H1 (cell line): ENCODE results near the gene DEUP1. TPM values are rescaled to one million over a fixed set of nuclear protein-coding genes. Genes with fewer than 3 reads are reported as not detected.

Experiments
- CTCF ChIA-PET: fragments of 300-600 bp; sonication (Branson Sonifier 250); formaldehyde crosslinking; loops from one replicate; lab custom pipeline; 2021; ENCODE audit not compliant: partially characterized antibody; lab: Charles Lee
- POLR2A ChIA-PET: fragments of 300-600 bp; sonication (Branson Sonifier 250); formaldehyde crosslinking; loops from one replicate; lab custom pipeline; 2021; ENCODE audit warnings: inconsistent platforms; ENCODE audit not compliant: partially characterized antibody; lab: Charles Lee
- DNase-seq, 2 experiments: peaks; one replicate each; pipeline versions ENCODE4 v3.0.0 to v3.0.0-alpha.2; 2010 to 2022; ENCODE audit warnings: low spot score in 2 of 2, low read depth in 1 of 2, mixed read lengths in 1 of 2
- FAIRE-seq: peaks from 2 replicates; lab custom pipeline; 2011; peaks lifted over from hg19 to GRCh38; lab: Jason Lieb, UNC
- H2AFZ ChIP-seq: 2 replicates; pipeline ENCODE4 v1.8.1; 2012; ENCODE audit warnings: low read length, inconsistent platforms
- H2AK5ac ChIP-seq: 2 replicates; pipeline ENCODE4 v1.6.1; 2013; ENCODE audit warnings: low read depth, low read length
- H2BK120ac ChIP-seq: replicated peaks from 2 replicates; pipeline ENCODE3; 2013; ENCODE audit warnings: low read depth, low read length, inconsistent platforms
- H2BK12ac ChIP-seq: 2 replicates; pipeline ENCODE4 v1.6.1; 2013; ENCODE audit warnings: low read depth, low read length
- H2BK15ac ChIP-seq: 2 replicates; pipeline ENCODE4 v1.6.1; 2013; ENCODE audit warnings: low read length
- H2BK20ac ChIP-seq: 2 replicates; pipeline ENCODE4 v1.6.1; 2013; ENCODE audit warnings: low read length
- H2BK5ac ChIP-seq: 2 replicates; pipeline ENCODE4 v1.6.1; 2013; ENCODE audit warnings: low read depth, low read length
- H3K14ac ChIP-seq: 2 replicates; pipeline ENCODE4 v1.6.1; 2013; ENCODE audit warnings: inconsistent platforms; ENCODE audit not compliant: insufficient read length
- H3K18ac ChIP-seq: 2 replicates; pipeline ENCODE4 v1.6.1; 2013; ENCODE audit warnings: low read length; ENCODE audit errors: extremely low read depth
- H3K23ac ChIP-seq: 2 replicates; pipeline ENCODE4 v1.6.1; 2013; ENCODE audit warnings: inconsistent platforms; ENCODE audit not compliant: insufficient read length
- H3K23me2 ChIP-seq: 2 replicates; pipeline ENCODE4 v1.6.1; 2013; ENCODE audit warnings: low read depth, low read length
- H3K27ac ChIP-seq: 2 replicates; pipeline ENCODE4 v1.6.1; 2011; ENCODE audit warnings: low read depth, low read length, inconsistent platforms
- H3K27me3 ChIP-seq, 4 experiments: replicated peaks in 1 of 4; 1 replicate in 1 of 4; 2 replicates in 3 of 4; pipeline versions ENCODE4 v1.6.1 to v1.8.1; 2011 to 2013; ENCODE audit warnings: low read length in 3 of 4, mild to moderate bottlenecking in 3 of 4, inconsistent platforms in 2 of 4, mixed read lengths in 2 of 4, moderate library complexity in 1 of 4; ENCODE audit not compliant: control insufficient read depth in 3 of 4, insufficient read depth in 3 of 4; ENCODE audit errors: extremely low read depth in 1 of 4
- H3K36me3 ChIP-seq, 4 experiments: 2 replicates each; pipeline versions ENCODE4 v1.6.1 to v1.8.1; 2011 to 2013; ENCODE audit warnings: mild to moderate bottlenecking in 4 of 4, low read length in 3 of 4, moderate library complexity in 2 of 4, control low read depth in 1 of 4, inconsistent platforms in 1 of 4; ENCODE audit not compliant: insufficient read depth in 4 of 4, control insufficient read depth in 2 of 4
- H3K4ac ChIP-seq: replicated peaks from 2 replicates; pipeline ENCODE3; 2013; ENCODE audit warnings: low read length, low read depth, mixed read lengths, inconsistent platforms; ENCODE audit not compliant: insufficient read length
- H3K4me1 ChIP-seq, 4 experiments: replicated peaks in 1 of 4; 1 replicate in 1 of 4; 2 replicates in 3 of 4; pipeline versions ENCODE4 v1.6.1 to v1.8.1; 2011 to 2013; ENCODE audit warnings: low read length in 3 of 4, inconsistent platforms in 2 of 4, mixed read lengths in 1 of 4; ENCODE audit not compliant: insufficient read depth in 4 of 4, control insufficient read depth in 3 of 4
- H3K4me2 ChIP-seq, 2 experiments: 2 replicates each; pipeline versions ENCODE4 v1.6.1 to v1.8.1; 2011 to 2013; ENCODE audit warnings: low read depth in 2 of 2, low read length in 2 of 2, control low read depth in 1 of 2, inconsistent platforms in 1 of 2, mild to moderate bottlenecking in 1 of 2; ENCODE audit not compliant: insufficient read depth in 1 of 2
- H3K4me3 ChIP-seq, 4 experiments: fragments of 200-600, 300-600 bp in 1 of 4; sonication (generic), shearing (Covaris generic), sonication (Bioruptor Twin) in 1 of 4; 2 replicates each; pipeline versions ENCODE4 v1.5.1 to v1.8.1; 2011 to 2016; ENCODE audit warnings: low read length in 4 of 4, low read depth in 3 of 4, control low read depth in 2 of 4, inconsistent platforms in 2 of 4, mild to moderate bottlenecking in 2 of 4, mixed read lengths in 1 of 4, moderate library complexity in 1 of 4; ENCODE audit not compliant: insufficient read depth in 2 of 4; ENCODE audit errors: extremely low read depth in 1 of 4
- H3K56ac ChIP-seq: replicated peaks from 2 replicates; pipeline ENCODE3; 2013; ENCODE audit warnings: low read depth, mild to moderate bottlenecking, mixed read lengths, low read length, inconsistent platforms; ENCODE audit not compliant: insufficient read length
- H3K79me1 ChIP-seq: 2 replicates; pipeline ENCODE4 v1.6.1; 2013; ENCODE audit warnings: low read depth, low read length, control low read depth
- H3K79me2 ChIP-seq, 2 experiments: 2 replicates each; pipeline versions ENCODE4 v1.6.1 to v1.8.1; 2012 to 2013; ENCODE audit warnings: low read length in 2 of 2, mild to moderate bottlenecking in 2 of 2, inconsistent platforms in 1 of 2; ENCODE audit not compliant: insufficient read depth in 2 of 2, control insufficient read depth in 1 of 2
- H3K9ac ChIP-seq, 4 experiments: replicated peaks in 1 of 4; 1 replicate in 1 of 4; 2 replicates in 3 of 4; pipeline versions ENCODE4 v1.6.1 to v1.8.1; 2011 to 2013; ENCODE audit warnings: low read depth in 3 of 4, low read length in 3 of 4, control low read depth in 2 of 4, mild to moderate bottlenecking in 2 of 4, moderate library complexity in 2 of 4, inconsistent platforms in 1 of 4; ENCODE audit errors: extremely low read depth in 1 of 4
- H3K9me3 ChIP-seq, 2 experiments: 2 replicates each; pipeline versions ENCODE4 v1.6.1 to v1.8.1; 2012 to 2013; ENCODE audit warnings: mild to moderate bottlenecking in 2 of 2, moderate library complexity in 2 of 2, control low read depth in 1 of 2, inconsistent platforms in 1 of 2, low read depth in 1 of 2, low read length in 1 of 2, mixed read lengths in 1 of 2; ENCODE audit not compliant: insufficient read depth in 2 of 2
- H4K20me1 ChIP-seq, 2 experiments: replicated peaks in 1 of 2; 2 replicates each; pipeline versions ENCODE3 to v1.8.1; 2011 to 2013; ENCODE audit warnings: inconsistent platforms in 2 of 2, low read length in 2 of 2, mild to moderate bottlenecking in 1 of 2; ENCODE audit not compliant: insufficient read depth in 2 of 2, control insufficient read depth in 1 of 2
- H4K5ac ChIP-seq: 2 replicates; pipeline ENCODE4 v1.6.1; 2013; ENCODE audit warnings: low read length, low read depth, mixed read lengths, inconsistent platforms; ENCODE audit not compliant: insufficient read length
- H4K8ac ChIP-seq: 2 replicates; pipeline ENCODE4 v1.8.0; 2013; ENCODE audit warnings: mild to moderate bottlenecking, moderate library complexity, low read length, inconsistent platforms; ENCODE audit not compliant: insufficient read depth; ENCODE audit errors: extremely low read depth
- H4K91ac ChIP-seq: replicated peaks from 2 replicates; pipeline ENCODE3; 2013; ENCODE audit warnings: low read length, mixed read lengths, inconsistent platforms; ENCODE audit not compliant: insufficient read length
- WGBS, 2 experiments: shearing (Covaris generic) in 1 of 2; methylation state at CpG; one replicate each; pipeline versions ENCODE4 v1.1.6 to v1.1.7; 2013 to 2015; ENCODE audit warnings: low lambda C conversion rate in 2 of 2, mixed read lengths in 2 of 2, inconsistent platforms in 1 of 2, low coverage in 1 of 2, missing lambda C conversion rate in 1 of 2; ENCODE audit not compliant: insufficient replicate concordance in 2 of 2, insufficient coverage in 1 of 2, insufficient read length in 1 of 2; ENCODE audit errors: extremely low coverage in 1 of 2, missing lambda C conversion rate in 1 of 2; 5-methylcytosine and 5-hydroxymethylcytosine counted together
- polyA plus RNA-seq, 7 experiments: library from polyadenylated mRNA; depleted of rRNA in 3 of 7; stranded (reverse) in 5 of 7; unstranded in 2 of 7; fragments of >200 nt in 5 of 7; fragments of 200-250 nt in 2 of 7; gene quantifications; 1 replicate in 5 of 7; 2 replicates in 1 of 7; 4 replicates in 1 of 7; pipeline versions ENCODE4 v1.2.1 to v1.2.3, GENCODE V29; 2011 to 2013; ENCODE audit warnings: missing spikeins in 2 of 7, mixed read lengths in 2 of 7
- total RNA-seq: library from RNA; stranded (reverse); fragmentation: NEBNext Ultra II Directional; extraction: Animal tissue kit (Norgen Biotek cat#: 25700); gene quantifications from 2 replicates; pipeline ENCODE4 v1.2.1, GENCODE V29; 2021

The DEUP1 gene
- total and polyA plus RNA-seq, 2 of the 8 experiments (the other 6 are each of a cell fraction or from before 2014, with no cell fraction given): 0.45 TPM; not detected in 1

GRCh38 chr11:93303689-93304088 lies 26.9 kb upstream of the DEUP1 start:
- Histone ChIP-seq H3K56ac (no peak overlapping the region), H3K79me2 (no peaks in the 10 kb centered on the region), H4K5ac (no peak overlapping the region), H2AK5ac (no peak overlapping the region), H3K27ac (no peak overlapping the region), H3K79me1 (no peaks in the 10 kb centered on the region), H3K27me3 (peaks cover 0 to 1% (median 0%) of the 10 kb centered on the region in 4 experiments; a peak in 1 of 7 replicates), H4K91ac (no peak overlapping the region), H2BK20ac (no peak overlapping the region), H3K9ac (no peak overlapping the region), H3K23me2 (no peaks in the 10 kb centered on the region), H2BK5ac (no peak overlapping the region), H3K4me2 (no peak overlapping the region), H3K4ac (no peak overlapping the region), H3K4me3 (no peak overlapping the region), H3K36me3 (no peaks in the 10 kb centered on the region), H4K20me1 (no peaks in the 10 kb centered on the region), H3K23ac (no peak overlapping the region), H3K18ac (no peak overlapping the region), H3K9me3 (0 out of 4 replicates have a peak, but pooled peaks cover 0 to 5% of the 10 kb centered on the region in 2 experiments), H2BK15ac (no peak overlapping the region), H2BK12ac (no peak overlapping the region), H3K14ac (no peak overlapping the region), H2BK120ac (no peak overlapping the region), H3K4me1 (no peaks in the 10 kb centered on the region), H2AFZ (no peak overlapping the region), H4K8ac (no peak overlapping the region)
- no peak for FAIRE-seq
- ChIA-PET POLR2A (no interaction called here), CTCF (interaction anchor here (0.7 kb wide), 1 partner anchor 28 kb away, joined by 4 read pairs; no protein-coding TSS in a partner anchor)
- no peak for DNase-seq
- WGBS, 2 experiments: 94% methylated on average over 3 of the region's 3 CpGs; no CpG with 5 or more reads in 1 of the 2 experiments
